ENCODE results near the gene SFMBT2.

- TF ChIP-seq CTCF (IDR thresholded peaks at IDR 0.05) (no peak), POLR2A (IDR thresholded peaks at IDR 0.05) (peak in 1 of 2 donors; percentile 49)
Observed at GRCh38 chr10:7264313-7264756, 146.5 kb downstream of the SFMBT2 start.
